ENCODE data around the gene FOXP4.

DNA sequence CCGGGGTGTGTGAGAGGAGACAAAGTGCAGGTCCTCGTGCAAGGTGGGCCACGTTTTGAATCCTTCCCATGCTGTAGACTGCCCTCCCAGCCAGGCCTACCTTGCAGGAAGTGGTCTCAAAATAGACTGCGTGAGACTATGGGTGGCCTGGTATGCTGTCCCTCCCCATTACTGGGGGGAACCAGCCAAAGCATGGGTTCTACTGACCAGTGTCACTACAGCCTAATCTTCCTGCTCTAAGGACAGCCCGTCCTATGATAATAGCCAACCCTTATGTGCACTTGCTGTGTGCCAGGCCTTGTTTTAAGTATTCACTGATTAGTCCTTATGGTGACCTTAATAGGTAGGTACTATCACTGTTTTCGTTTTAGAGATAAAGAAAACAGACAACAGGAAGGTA, 38.0 kb downstream of the FOXP4 start:
- TF ChIP-seq POLR2AphosphoS5 (IDR thresholded peaks at IDR 0.05) (no peak), POLR2A (IDR thresholded peaks at IDR 0.05) (no peak)
- TF ChIP-seq, protein P1, sequence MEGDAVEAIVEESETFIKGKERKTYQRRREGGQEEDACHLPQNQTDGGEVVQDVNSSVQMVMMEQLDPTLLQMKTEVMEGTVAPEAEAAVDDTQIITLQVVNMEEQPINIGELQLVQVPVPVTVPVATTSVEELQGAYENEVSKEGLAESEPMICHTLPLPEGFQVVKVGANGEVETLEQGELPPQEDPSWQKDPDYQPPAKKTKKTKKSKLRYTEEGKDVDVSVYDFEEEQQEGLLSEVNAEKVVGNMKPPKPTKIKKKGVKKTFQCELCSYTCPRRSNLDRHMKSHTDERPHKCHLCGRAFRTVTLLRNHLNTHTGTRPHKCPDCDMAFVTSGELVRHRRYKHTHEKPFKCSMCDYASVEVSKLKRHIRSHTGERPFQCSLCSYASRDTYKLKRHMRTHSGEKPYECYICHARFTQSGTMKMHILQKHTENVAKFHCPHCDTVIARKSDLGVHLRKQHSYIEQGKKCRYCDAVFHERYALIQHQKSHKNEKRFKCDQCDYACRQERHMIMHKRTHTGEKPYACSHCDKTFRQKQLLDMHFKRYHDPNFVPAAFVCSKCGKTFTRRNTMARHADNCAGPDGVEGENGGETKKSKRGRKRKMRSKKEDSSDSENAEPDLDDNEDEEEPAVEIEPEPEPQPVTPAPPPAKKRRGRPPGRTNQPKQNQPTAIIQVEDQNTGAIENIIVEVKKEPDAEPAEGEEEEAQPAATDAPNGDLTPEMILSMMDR (IDR thresholded peaks at IDR 0.05 in 8 of 11, conservative IDR thresholded peaks at IDR 0.05 in 3 of 11), result no peak

Measured in spleen (tissue), 7 donors.